ENCODE data around the gene TCEAL8. TPM values are rescaled to one million over a fixed set of nuclear protein-coding genes. Genes with fewer than 3 reads are reported as not detected.

Gene TCEAL8
- polyA plus RNA-seq, 1 of the 3 experiments (the other 2 are of a cell fraction) = 36.5 TPM

DNA sequence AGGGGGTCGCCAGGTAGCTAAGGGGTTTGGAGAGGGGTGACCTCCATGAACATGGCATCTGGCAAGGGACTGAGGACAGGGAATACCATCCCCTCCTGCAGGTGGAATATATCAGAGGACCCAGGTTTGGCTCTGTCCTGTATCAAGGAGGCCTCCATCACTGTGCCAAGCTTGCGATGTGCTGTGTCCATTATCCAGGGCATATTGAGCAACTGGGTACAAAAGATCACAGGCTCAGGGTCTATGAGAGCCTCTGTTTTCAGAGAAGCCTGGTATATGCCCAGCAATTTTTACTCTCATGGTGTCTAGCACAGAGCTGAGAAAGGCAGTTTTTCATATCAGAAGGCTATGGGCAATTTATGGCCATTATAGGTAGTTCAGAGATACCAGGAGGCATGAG is 38.2 kb upstream of the TCEAL8 start:
- Histone ChIP-seq H2AFZ (ENCODE audit: low read depth) (no peak overlapping the region), H3K9me3 (no peaks in the 10 kb centered on the region), H3K9me2 (no peaks in the 10 kb centered on the region), H3K4me2 (no peak overlapping the region), H4K20me1 (ENCODE audit: insufficient read depth) (no peaks in the 10 kb centered on the region), H3K36me3 (replicated peaks in 1 of 2; ENCODE audit: control insufficient read depth in 1 of 2, insufficient read depth in 2 of 2, low read length in 1 of 2) (no peaks in the 10 kb centered on the region), H3K79me2 (ENCODE audit: insufficient read depth) (no peaks in the 10 kb centered on the region), H3K4me1 (ENCODE audit: control insufficient read depth in 1 of 2, insufficient read depth in 2 of 2, low read depth in 1 of 2, low read length in 1 of 2) (no peaks in the 10 kb centered on the region), H3K9ac (no peak overlapping the region), H3K27me3 (ENCODE audit: insufficient read depth) (no peaks in the 10 kb centered on the region; the same call in 1 of the 2 replicates), H3F3A (replicated peaks; ENCODE audit: insufficient read depth) (no peaks in the 10 kb centered on the region), H3K4me3 (ENCODE audit: low read depth in 2 of 2, low read length in 1 of 2) (no peak overlapping the region), H3K27ac (ENCODE audit: low read depth in 2 of 2, low read length in 1 of 2) (no peak overlapping the region)
- CTCF ChIA-PET = no interaction called here
- no peak for TF ChIP-seq EZH2phosphoT487 (IDR thresholded peaks at IDR 0.05; ENCODE audit: borderline replicate concordance, low read depth)
- TF ChIP-seq SMC3 (IDR thresholded peaks at IDR 0.05; ENCODE audit: low read depth, low read length) = no peak
- TF ChIP-seq FOXJ3 (CRISPR knock-in tag; IDR thresholded peaks at IDR 0.05) = no peak
- TF ChIP-seq GATA2 (CRISPR knock-in tag; IDR thresholded peaks at IDR 0.05) = no peak
- TF ChIP-seq CHD2 (IDR thresholded peaks at IDR 0.05; ENCODE audit: low read length, partially characterized antibody) = no peak
- TF ChIP-seq, protein P1, sequence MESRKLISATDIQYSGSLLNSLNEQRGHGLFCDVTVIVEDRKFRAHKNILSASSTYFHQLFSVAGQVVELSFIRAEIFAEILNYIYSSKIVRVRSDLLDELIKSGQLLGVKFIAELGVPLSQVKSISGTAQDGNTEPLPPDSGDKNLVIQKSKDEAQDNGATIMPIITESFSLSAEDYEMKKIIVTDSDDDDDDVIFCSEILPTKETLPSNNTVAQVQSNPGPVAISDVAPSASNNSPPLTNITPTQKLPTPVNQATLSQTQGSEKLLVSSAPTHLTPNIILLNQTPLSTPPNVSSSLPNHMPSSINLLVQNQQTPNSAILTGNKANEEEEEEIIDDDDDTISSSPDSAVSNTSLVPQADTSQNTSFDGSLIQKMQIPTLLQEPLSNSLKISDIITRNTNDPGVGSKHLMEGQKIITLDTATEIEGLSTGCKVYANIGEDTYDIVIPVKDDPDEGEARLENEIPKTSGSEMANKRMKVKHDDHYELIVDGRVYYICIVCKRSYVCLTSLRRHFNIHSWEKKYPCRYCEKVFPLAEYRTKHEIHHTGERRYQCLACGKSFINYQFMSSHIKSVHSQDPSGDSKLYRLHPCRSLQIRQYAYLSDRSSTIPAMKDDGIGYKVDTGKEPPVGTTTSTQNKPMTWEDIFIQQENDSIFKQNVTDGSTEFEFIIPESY (IDR thresholded peaks at IDR 0.05; ENCODE audit: borderline replicate concordance, low read depth) = no peak
- no peak for TF ChIP-seq FOSL2 (IDR thresholded peaks at IDR 0.05; ENCODE audit: borderline replicate concordance, low read depth)
- TF ChIP-seq NRF1 (IDR thresholded peaks at IDR 0.05; ENCODE audit: low read depth, low read length) = no peak
- TF ChIP-seq ELF1 (IDR thresholded peaks at IDR 0.05) = no peak
- TF ChIP-seq RCOR1 (IDR thresholded peaks at IDR 0.05; ENCODE audit: low read length) = no peak
- TF ChIP-seq, protein P2, sequence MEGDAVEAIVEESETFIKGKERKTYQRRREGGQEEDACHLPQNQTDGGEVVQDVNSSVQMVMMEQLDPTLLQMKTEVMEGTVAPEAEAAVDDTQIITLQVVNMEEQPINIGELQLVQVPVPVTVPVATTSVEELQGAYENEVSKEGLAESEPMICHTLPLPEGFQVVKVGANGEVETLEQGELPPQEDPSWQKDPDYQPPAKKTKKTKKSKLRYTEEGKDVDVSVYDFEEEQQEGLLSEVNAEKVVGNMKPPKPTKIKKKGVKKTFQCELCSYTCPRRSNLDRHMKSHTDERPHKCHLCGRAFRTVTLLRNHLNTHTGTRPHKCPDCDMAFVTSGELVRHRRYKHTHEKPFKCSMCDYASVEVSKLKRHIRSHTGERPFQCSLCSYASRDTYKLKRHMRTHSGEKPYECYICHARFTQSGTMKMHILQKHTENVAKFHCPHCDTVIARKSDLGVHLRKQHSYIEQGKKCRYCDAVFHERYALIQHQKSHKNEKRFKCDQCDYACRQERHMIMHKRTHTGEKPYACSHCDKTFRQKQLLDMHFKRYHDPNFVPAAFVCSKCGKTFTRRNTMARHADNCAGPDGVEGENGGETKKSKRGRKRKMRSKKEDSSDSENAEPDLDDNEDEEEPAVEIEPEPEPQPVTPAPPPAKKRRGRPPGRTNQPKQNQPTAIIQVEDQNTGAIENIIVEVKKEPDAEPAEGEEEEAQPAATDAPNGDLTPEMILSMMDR (IDR thresholded peaks at IDR 0.05) = no peak
- TF ChIP-seq SIN3A (IDR thresholded peaks at IDR 0.05; ENCODE audit: borderline replicate concordance, low read depth, low read length) = no peak
- TF ChIP-seq POLR2AphosphoS5 (IDR thresholded peaks at IDR 0.05; ENCODE audit: low read depth, low read length) = no peak
- TF ChIP-seq, protein P3, sequence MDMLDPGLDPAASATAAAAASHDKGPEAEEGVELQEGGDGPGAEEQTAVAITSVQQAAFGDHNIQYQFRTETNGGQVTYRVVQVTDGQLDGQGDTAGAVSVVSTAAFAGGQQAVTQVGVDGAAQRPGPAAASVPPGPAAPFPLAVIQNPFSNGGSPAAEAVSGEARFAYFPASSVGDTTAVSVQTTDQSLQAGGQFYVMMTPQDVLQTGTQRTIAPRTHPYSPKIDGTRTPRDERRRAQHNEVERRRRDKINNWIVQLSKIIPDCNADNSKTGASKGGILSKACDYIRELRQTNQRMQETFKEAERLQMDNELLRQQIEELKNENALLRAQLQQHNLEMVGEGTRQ (IDR thresholded peaks at IDR 0.05; ENCODE audit: borderline replicate concordance, low read depth, low read length) = no peak
- TF ChIP-seq, protein P4, sequence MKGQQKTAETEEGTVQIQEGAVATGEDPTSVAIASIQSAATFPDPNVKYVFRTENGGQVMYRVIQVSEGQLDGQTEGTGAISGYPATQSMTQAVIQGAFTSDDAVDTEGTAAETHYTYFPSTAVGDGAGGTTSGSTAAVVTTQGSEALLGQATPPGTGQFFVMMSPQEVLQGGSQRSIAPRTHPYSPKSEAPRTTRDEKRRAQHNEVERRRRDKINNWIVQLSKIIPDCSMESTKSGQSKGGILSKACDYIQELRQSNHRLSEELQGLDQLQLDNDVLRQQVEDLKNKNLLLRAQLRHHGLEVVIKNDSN (IDR thresholded peaks at IDR 0.05; ENCODE audit: borderline replicate concordance, low read depth) = no peak
- POLR2A ChIA-PET = no interaction called here
- 4% methylated on average over 2 of the region's 2 CpGs for WGBS (ENCODE audit: low lambda C conversion rate)
- DNase-seq = no peak

Measured in SK-N-SH (cell line).